WTC11 (cell line): ENCODE measurements around the gene QSOX2.

ENCODE experiments used
- CBFB ChIP-seq: sonication (generic); formaldehyde crosslinking; IDR thresholded peaks from 2 replicates; pipeline ENCODE4 v1.8.1; 2022; ENCODE audit warnings: mild to moderate bottlenecking, low read depth, missing genetic modification reagents
- EMX1 ChIP-seq: fragments of 250-450 bp; sonication (Bioruptor Pico); IDR thresholded peaks from 2 replicates; pipeline ENCODE4 v1.8.0; 2021; ENCODE audit warnings: mild to moderate bottlenecking
- ESRRA ChIP-seq: sonication (generic); formaldehyde crosslinking; IDR thresholded peaks from 2 replicates; pipeline ENCODE4 v1.8.1; 2022; ENCODE audit warnings: mild to moderate bottlenecking, missing genetic modification reagents, borderline replicate concordance
- KAT7 ChIP-seq: sonication (generic); formaldehyde crosslinking; IDR thresholded peaks from 2 replicates; pipeline ENCODE4 v1.8.1; 2023; ENCODE audit warnings: missing genetic modification reagents, mild to moderate bottlenecking, borderline replicate concordance
- NFE2L1 ChIP-seq: sonication (generic); formaldehyde crosslinking; IDR thresholded peaks from 2 replicates; pipeline ENCODE4 v1.8.1; 2023; ENCODE audit warnings: missing genetic modification reagents
- NFYB ChIP-seq: sonication (generic); formaldehyde crosslinking; conservative IDR thresholded peaks from 2 replicates; pipeline ENCODE4 v1.8.0; 2022; ENCODE audit warnings: low read depth, missing genetic modification reagents
- TF ChIP-seq, protein P1 (sequence below): fragments of 200-600 bp; IDR thresholded peaks from 2 replicates; pipeline ENCODE4 v1.8.0; 2022; ENCODE audit warnings: antibody characterized with exemption
- TF ChIP-seq, protein P2 (sequence below): sonication (generic); formaldehyde crosslinking; conservative IDR thresholded peaks from 2 replicates; pipeline ENCODE4 v1.8.1; 2022; ENCODE audit warnings: mild to moderate bottlenecking, missing genetic modification reagents

DNA sequence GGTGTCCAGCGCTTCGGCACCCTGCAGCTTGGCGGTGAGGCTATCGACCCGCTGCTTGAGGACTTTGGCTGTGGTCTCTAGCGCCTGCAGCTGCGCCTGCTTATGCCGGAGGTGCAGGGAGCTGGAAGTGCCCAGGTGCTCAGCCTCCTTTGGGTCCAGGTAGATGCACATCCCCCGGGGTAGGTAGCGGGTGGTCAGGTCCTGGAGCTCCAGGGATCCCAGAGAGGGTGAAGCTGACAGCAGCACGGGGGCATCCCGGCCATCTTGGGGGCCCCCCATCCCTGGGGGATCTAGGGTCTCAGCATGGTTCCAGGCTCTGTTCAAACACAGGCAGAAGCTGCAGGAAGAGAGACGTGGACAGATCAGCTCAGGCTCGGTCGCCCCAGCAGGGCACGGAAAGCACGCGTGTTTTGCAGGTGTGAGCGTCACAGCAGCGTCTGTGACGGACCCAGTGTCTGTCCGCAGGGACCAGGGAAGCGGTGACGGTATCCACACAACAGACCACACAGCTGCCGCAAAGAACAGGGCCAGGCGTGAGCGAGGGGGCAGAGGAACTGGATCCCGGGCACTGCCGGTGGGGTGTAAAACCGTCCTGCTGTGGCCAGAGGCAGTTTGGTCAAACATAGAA, 40.9 kb upstream of the QSOX2 start:
- TF ChIP-seq, protein P1, sequence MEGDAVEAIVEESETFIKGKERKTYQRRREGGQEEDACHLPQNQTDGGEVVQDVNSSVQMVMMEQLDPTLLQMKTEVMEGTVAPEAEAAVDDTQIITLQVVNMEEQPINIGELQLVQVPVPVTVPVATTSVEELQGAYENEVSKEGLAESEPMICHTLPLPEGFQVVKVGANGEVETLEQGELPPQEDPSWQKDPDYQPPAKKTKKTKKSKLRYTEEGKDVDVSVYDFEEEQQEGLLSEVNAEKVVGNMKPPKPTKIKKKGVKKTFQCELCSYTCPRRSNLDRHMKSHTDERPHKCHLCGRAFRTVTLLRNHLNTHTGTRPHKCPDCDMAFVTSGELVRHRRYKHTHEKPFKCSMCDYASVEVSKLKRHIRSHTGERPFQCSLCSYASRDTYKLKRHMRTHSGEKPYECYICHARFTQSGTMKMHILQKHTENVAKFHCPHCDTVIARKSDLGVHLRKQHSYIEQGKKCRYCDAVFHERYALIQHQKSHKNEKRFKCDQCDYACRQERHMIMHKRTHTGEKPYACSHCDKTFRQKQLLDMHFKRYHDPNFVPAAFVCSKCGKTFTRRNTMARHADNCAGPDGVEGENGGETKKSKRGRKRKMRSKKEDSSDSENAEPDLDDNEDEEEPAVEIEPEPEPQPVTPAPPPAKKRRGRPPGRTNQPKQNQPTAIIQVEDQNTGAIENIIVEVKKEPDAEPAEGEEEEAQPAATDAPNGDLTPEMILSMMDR, result no peak
- TF ChIP-seq, protein P2, sequence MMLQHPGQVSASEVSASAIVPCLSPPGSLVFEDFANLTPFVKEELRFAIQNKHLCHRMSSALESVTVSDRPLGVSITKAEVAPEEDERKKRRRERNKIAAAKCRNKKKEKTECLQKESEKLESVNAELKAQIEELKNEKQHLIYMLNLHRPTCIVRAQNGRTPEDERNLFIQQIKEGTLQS (CRISPR knock-in tag), result no peak
- TF ChIP-seq CBFB (no peak), KAT7 (CRISPR knock-in tag) (no peak), NFYB (CRISPR knock-in tag) (no peak), EMX1 (CRISPR knock-in tag) (no peak), ESRRA (CRISPR knock-in tag) (no peak), NFE2L1 (CRISPR knock-in tag) (no peak)
